Upper lobe of right lung (tissue), 1 donor: ENCODE measurements around the gene OTOF. TPM values are rescaled to one million over a fixed set of nuclear protein-coding genes. Genes with fewer than 3 reads are reported as not detected.

Experiments
- ATAC-seq: fragments of 200-7000 bp; cut with Tn5 transposase; one replicate; pipeline ENCODE4 v1.9.1; 2020; ENCODE audit warnings: mild to moderate bottlenecking, moderate library complexity
- DNase-seq: peaks from one replicate; pipeline ENCODE4 v3.0.0-alpha.2; 2020
- H3K27ac ChIP-seq: fragments of 200-600 bp; one replicate; pipeline ENCODE4 v1.8.0; 2022
- H3K27me3 ChIP-seq: fragments of 200-600 bp; one replicate; pipeline ENCODE4 v1.8.0; 2022; ENCODE audit warnings: mild to moderate bottlenecking
- H3K36me3 ChIP-seq: fragments of 200-600 bp; one replicate; pipeline ENCODE4 v1.8.0; 2022
- H3K4me1 ChIP-seq: fragments of 200-600 bp; one replicate; pipeline ENCODE4 v1.8.0; 2022
- H3K4me3 ChIP-seq: fragments of 200-600 bp; one replicate; pipeline ENCODE4 v1.8.0; 2022; ENCODE audit warnings: mild to moderate bottlenecking
- H3K9me3 ChIP-seq: fragments of 200-600 bp; one replicate; pipeline ENCODE4 v1.8.0; 2022
- CTCF ChIP-seq: fragments of 200-600 bp; IDR thresholded peaks from one replicate; pipeline ENCODE4 v1.8.0; 2022; ENCODE audit warnings: antibody characterized with exemption
- intact Hi-C: fragments of 100-400 bp; cut with DNase I; formaldehyde crosslinking; loops from one replicate; pipeline ENCODE4 v1.11.0; 2022
- total RNA-seq: library from RNA; stranded (reverse); fragmentation: NEBNext Ultra II Directional; extraction: Animal tissue kit (Norgen Biotek cat#: 25700); gene quantifications from one replicate; pipeline ENCODE4 v1.2.1, GENCODE V29; 2021
- donor health status: DM: no; HTN: yes; CAD: no; lungs with severe emphysema.

Gene OTOF
- total RNA-seq, 1 donor from 2014 or later, result 0.69 TPM

GRCh38 chr2:26458365-26459042 is 19.4 kb downstream of the OTOF start:
- Histone ChIP-seq H3K27me3 (no peaks in the 10 kb centered on the region), H3K27ac (no peak overlapping the region), H3K4me1 (peaks cover 12% of the 10 kb centered on the region), H3K36me3 (no peaks in the 10 kb centered on the region), H3K4me3 (no peak overlapping the region), H3K9me3 (no peaks in the 10 kb centered on the region)
- intact Hi-C loops, result no loop called here
- no peak for DNase-seq
- no peak for ATAC-seq
- no peak for TF ChIP-seq CTCF

GRCh38 chr2:26457695-26458364 is 20.1 kb downstream of the OTOF start:
- no peak for TF ChIP-seq CTCF
- ATAC-seq, result no peak
- H3K4me1 ChIP-seq, result peaks cover 12% of the 10 kb centered on the region
- intact Hi-C loops, result no loop called here
- H3K27me3 ChIP-seq, result no peaks in the 10 kb centered on the region
- DNase-seq, result no peak
- no peak overlapping the region for H3K4me3 ChIP-seq
- H3K9me3 ChIP-seq, result no peaks in the 10 kb centered on the region
- H3K27ac ChIP-seq, result no peak overlapping the region
- H3K36me3 ChIP-seq, result no peaks in the 10 kb centered on the region

- no peak for DNase-seq
- intact Hi-C loops, result no loop called here
- Histone ChIP-seq H3K27ac (no peak overlapping the region), H3K4me3 (no peak overlapping the region), H3K27me3 (no peaks in the 10 kb centered on the region), H3K4me1 (peaks cover 12% of the 10 kb centered on the region), H3K9me3 (no peaks in the 10 kb centered on the region), H3K36me3 (no peaks in the 10 kb centered on the region)
- TF ChIP-seq CTCF, result no peak
- ATAC-seq, result no peak
Measured at GRCh38 chr2:26457251-26457666, 20.7 kb downstream of the OTOF start.

GRCh38 chr2:26456440-26457250 is 21.3 kb downstream of the OTOF start:
- no peak for TF ChIP-seq CTCF

GRCh38 chr2:26455670-26456439 is 22.1 kb downstream of the OTOF start:
- peak; percentile 58 for ATAC-seq
- H3K27me3 ChIP-seq, result no peaks in the 10 kb centered on the region
- intact Hi-C loops, result no loop called here
- H3K4me1 ChIP-seq, result peaks cover 12% of the 10 kb centered on the region
- no peaks in the 10 kb centered on the region for H3K9me3 ChIP-seq
- DNase-seq, result no peak
- no peak for TF ChIP-seq CTCF
- no peak overlapping the region for H3K4me3 ChIP-seq
- H3K36me3 ChIP-seq, result no peaks in the 10 kb centered on the region
- no peak overlapping the region for H3K27ac ChIP-seq

More at GRCh38 chr2:26456440-26457250, 21.3 kb downstream of the OTOF start:
- intact Hi-C loops, result no loop called here
- DNase-seq (no peak), ATAC-seq (no peak)
- H3K27me3 ChIP-seq, result no peaks in the 10 kb centered on the region
- peaks cover 12% of the 10 kb centered on the region for H3K4me1 ChIP-seq
- no peak overlapping the region for H3K4me3 ChIP-seq
- H3K36me3 ChIP-seq, result no peaks in the 10 kb centered on the region
- no peaks in the 10 kb centered on the region for H3K9me3 ChIP-seq
- H3K27ac ChIP-seq, result no peak overlapping the region
